AG04450 (cell line): ENCODE data around the gene TOR1A. TPM values are rescaled to one million over a fixed set of nuclear protein-coding genes. Genes with fewer than 3 reads are reported as not detected.

ENCODE experiments used
- CTCF ChIA-PET: fragments of 300-600, 350-600 bp; formaldehyde crosslinking; extraction: SDS; loops from one replicate; lab custom pipeline; 2022; ENCODE audit warnings: antibody characterized with exemption, inconsistent platforms; lab: Charles Lee
- POLR2A ChIA-PET: fragments of 350-600 bp; formaldehyde crosslinking; extraction: SDS; loops from one replicate; lab custom pipeline; 2021; ENCODE audit warnings: antibody characterized with exemption, inconsistent platforms; lab: Yijun Ruan, JAX
- DNase-seq: peaks from one replicate; pipeline ENCODE4 v3.0.0-alpha.2; 2011; ENCODE audit warnings: low read depth, low spot score
- H3K27ac ChIP-seq: one replicate; pipeline ENCODE4 v1.5.1; 2012; ENCODE audit warnings: low read depth, low read length, control low read depth
- H3K27me3 ChIP-seq: one replicate; pipeline ENCODE4 v1.6.0; 2012; ENCODE audit warnings: low read length; ENCODE audit not compliant: control insufficient read depth, insufficient read depth
- H3K4me3 ChIP-seq: 2 replicates; pipeline ENCODE4 v1.5.1; 2011; ENCODE audit warnings: mild to moderate bottlenecking, low read depth, low read length, control low read depth
- H3K9me3 ChIP-seq: 2 replicates; pipeline ENCODE4 v1.5.1; 2012; ENCODE audit warnings: low read length; ENCODE audit not compliant: control insufficient read depth, insufficient read depth
- polyA plus RNA-seq: library from polyadenylated mRNA; depleted of rRNA; stranded (reverse); fragments of >200 nt; gene quantifications from 2 replicates; pipeline ENCODE4 v1.2.3, GENCODE V29; 2011
- TF ChIP-seq, protein P1 (sequence below): IDR thresholded peaks from 2 replicates; pipeline ENCODE4 v1.5.1; 2011; ENCODE audit warnings: low read depth, low read length, control low read depth, inconsistent platforms

The TOR1A gene
- polyA plus RNA-seq, 1 experiment, result 78.5 TPM

- ChIA-PET POLR2A (no interaction called here), CTCF (no interaction called here)
- Histone ChIP-seq H3K27me3 (no peaks in the 10 kb centered on the region), H3K4me3 (no peak overlapping the region), H3K9me3 (no peaks in the 10 kb centered on the region), H3K27ac (no peak overlapping the region)
- no peak for DNase-seq
- TF ChIP-seq, protein P1, sequence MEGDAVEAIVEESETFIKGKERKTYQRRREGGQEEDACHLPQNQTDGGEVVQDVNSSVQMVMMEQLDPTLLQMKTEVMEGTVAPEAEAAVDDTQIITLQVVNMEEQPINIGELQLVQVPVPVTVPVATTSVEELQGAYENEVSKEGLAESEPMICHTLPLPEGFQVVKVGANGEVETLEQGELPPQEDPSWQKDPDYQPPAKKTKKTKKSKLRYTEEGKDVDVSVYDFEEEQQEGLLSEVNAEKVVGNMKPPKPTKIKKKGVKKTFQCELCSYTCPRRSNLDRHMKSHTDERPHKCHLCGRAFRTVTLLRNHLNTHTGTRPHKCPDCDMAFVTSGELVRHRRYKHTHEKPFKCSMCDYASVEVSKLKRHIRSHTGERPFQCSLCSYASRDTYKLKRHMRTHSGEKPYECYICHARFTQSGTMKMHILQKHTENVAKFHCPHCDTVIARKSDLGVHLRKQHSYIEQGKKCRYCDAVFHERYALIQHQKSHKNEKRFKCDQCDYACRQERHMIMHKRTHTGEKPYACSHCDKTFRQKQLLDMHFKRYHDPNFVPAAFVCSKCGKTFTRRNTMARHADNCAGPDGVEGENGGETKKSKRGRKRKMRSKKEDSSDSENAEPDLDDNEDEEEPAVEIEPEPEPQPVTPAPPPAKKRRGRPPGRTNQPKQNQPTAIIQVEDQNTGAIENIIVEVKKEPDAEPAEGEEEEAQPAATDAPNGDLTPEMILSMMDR, result no peak
Observed at GRCh38 chr9:129814432-129815223, 9.3 kb downstream of the TOR1A start.

DNA sequence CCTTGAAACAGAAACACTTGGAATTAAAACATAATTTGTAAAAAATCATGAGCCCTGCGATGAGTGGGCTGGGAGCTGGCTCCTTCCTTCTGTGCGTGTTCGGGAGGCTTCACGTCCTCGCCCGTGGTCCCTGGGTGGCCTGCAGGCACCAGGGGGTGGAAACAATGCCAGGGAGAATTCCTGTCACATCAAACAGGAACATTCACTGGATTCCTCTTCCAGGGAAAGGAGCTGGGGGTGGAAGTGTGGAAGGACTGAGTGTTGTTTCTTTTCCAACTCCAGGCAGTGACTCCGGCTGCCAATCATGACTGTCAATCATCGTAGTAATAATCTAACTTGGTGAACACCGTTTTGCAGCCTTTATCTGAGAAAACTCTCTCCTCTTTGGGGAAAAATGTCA lies 10.3 kb downstream of the TOR1A start:
- Histone ChIP-seq H3K9me3 (no peaks in the 10 kb centered on the region), H3K27me3 (no peaks in the 10 kb centered on the region), H3K27ac (no peak overlapping the region), H3K4me3 (no peak overlapping the region)
- ChIA-PET CTCF (interaction anchor here (0.5 kb wide), 1 partner anchor 639 kb away, joined by 4 read pairs; no protein-coding TSS in a partner anchor), POLR2A (interaction anchor here (0.6 to 0.7 kb wide), 2 partner anchors 34 to 662 kb away, joined by 4 to 6 read pairs; no protein-coding TSS in a partner anchor)
- TF ChIP-seq, protein P1, result no peak
- no peak for DNase-seq

DNA sequence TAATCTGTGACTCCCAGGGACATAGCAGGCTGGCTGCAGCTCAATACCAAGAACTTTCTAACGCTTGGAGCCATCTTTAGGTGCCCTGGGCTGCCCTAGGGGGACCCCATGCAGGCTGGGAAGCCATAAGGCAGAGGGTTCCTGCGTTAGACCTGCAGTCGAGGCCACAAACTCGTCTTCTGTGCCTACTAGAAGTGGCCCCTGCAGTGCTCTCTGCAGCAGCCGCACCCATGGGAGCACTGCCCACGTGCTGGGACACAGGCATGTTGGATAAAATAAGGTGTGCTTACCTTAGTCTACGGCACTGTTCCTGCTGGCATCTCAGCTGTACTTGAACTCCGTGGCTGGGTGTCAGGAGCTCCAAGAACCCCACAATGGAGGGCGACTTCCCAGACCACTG lies 11.6 kb downstream of the TOR1A start:
- DNase-seq, result no peak
- no peak overlapping the region for H3K4me3 ChIP-seq
- POLR2A ChIA-PET, result no interaction called here
- TF ChIP-seq, protein P1, result no peak
- CTCF ChIA-PET, result no interaction called here
- H3K9me3 ChIP-seq, result no peaks in the 10 kb centered on the region
- H3K27ac ChIP-seq, result no peak overlapping the region
- no peaks in the 10 kb centered on the region for H3K27me3 ChIP-seq

DNA sequence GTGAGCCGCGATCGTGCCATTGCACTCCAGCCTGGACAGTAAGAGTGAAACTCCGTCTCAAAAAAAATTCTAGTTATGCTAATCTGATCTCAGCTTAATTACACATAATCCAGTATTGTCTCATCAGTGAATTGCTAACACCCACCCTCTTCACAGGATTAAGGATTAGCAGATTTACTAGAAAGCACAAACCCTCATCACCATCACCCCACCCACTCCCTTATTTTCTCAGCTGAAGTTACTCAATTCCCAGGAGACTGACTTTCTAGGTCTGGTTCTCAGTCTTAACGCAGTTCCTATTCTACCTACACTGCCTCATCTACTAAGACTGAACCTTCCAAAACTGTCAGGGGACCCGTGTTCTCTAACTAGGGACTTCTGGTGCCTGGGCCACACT lies 12.0 kb downstream of the TOR1A start:
- H3K4me3 ChIP-seq, result no peak overlapping the region
- no peak for DNase-seq
- TF ChIP-seq, protein P1, result no peak
- H3K27me3 ChIP-seq, result no peaks in the 10 kb centered on the region
- no peaks in the 10 kb centered on the region for H3K9me3 ChIP-seq
- POLR2A ChIA-PET, result no interaction called here
- CTCF ChIA-PET, result no interaction called here
- no peak overlapping the region for H3K27ac ChIP-seq

DNA sequence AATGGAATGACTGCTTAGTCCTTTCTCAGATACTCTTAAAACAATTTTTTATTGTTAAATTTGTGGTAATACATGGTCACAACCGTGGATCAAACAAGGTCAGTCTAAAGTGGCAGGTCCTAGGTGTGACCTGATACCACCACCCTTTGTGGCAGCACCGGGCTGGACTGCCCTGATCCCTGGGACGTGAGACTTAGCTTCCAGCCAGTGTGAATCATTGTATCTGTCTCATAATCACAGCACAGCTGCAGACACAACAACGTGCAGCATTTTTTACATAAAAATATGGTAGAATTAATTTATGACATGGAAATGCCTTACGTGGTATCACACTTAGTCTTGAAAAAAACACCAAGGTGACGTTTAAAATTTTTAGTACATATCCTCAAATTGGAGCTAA lies 13.1 kb downstream of the TOR1A start:
- CTCF ChIA-PET, result no interaction called here
- Histone ChIP-seq H3K9me3 (no peaks in the 10 kb centered on the region), H3K27ac (no peak overlapping the region), H3K4me3 (no peak overlapping the region), H3K27me3 (no peaks in the 10 kb centered on the region)
- no peak for DNase-seq
- TF ChIP-seq, protein P1, result no peak
- POLR2A ChIA-PET, result interaction anchor here (0.5 to 0.6 kb wide), 3 partner anchors 260 to 1814 kb away, joined by 3 to 4 read pairs (median 3); no protein-coding TSS in a partner anchor
